ENCODE measurements around the gene CDK14.

GRCh38 chr7:90752051-90752450 is 155.9 kb downstream of the CDK14 start:
- TF ChIP-seq ATF7 (IDR thresholded peaks at IDR 0.05; ENCODE audit: low read depth) (no peak), HDAC6 (IDR thresholded peaks at IDR 0.05; ENCODE audit: unreplicated experiment) (no peak)

Data from GM12878 (cell line).